Medulla oblongata (tissue), 1 donor: ENCODE results near the gene ZBTB6.

Source experiments
- DNase-seq: peaks from one replicate; pipeline ENCODE4 v3.0.0-alpha.2; 2015; ENCODE audit errors: extremely low spot score

Gene ZBTB6

GRCh38 chr9:122912964-122913673 is at the start of gene ZBTB6:
Gene ZBTB6 (minus strand): TSS chr9:122913323. CDS start chr9:122912072, 1,251 bp downstream.
- DNase-seq: peak; percentile 96

- no peak for DNase-seq
Observed at GRCh38 chr9:122961139-122961538, 48.0 kb upstream of the ZBTB6 start.

GRCh38 chr9:122955961-122956360 is 42.8 kb upstream of the ZBTB6 start:
- no peak for DNase-seq

- no peak for DNase-seq
Observed at GRCh38 chr9:122954253-122954691, 41.1 kb upstream of the ZBTB6 start.

GRCh38 chr9:122951056-122951455 is 37.9 kb upstream of the ZBTB6 start:
- no peak for DNase-seq

- no peak for DNase-seq
Observed at GRCh38 chr9:122950263-122950662, 37.1 kb upstream of the ZBTB6 start.

GRCh38 chr9:122949696-122950095 is 36.6 kb upstream of the ZBTB6 start:
- peak; percentile 44 for DNase-seq

GRCh38 chr9:122948313-122948712 is 35.2 kb upstream of the ZBTB6 start:
- no peak for DNase-seq

GRCh38 chr9:122946461-122947005 is 33.4 kb upstream of the ZBTB6 start:
- no peak for DNase-seq

GRCh38 chr9:122944960-122945888 is 32.1 kb upstream of the ZBTB6 start:
- no peak for DNase-seq

GRCh38 chr9:122941582-122942234 is 28.6 kb upstream of the ZBTB6 start:
- peak; percentile 52 for DNase-seq

GRCh38 chr9:122940749-122941581 is 27.8 kb upstream of the ZBTB6 start, which contains the start of gene RABGAP1:
Gene RABGAP1 (plus strand): TSS chr9:122941020. CDS start chr9:122957060, 16,040 bp downstream.
- peak; percentile 99 for DNase-seq

- DNase-seq: no peak
Observed at GRCh38 chr9:122940454-122940748, 27.3 kb upstream of the ZBTB6 start.

GRCh38 chr9:122939601-122940000 is 26.5 kb upstream of the ZBTB6 start:
- DNase-seq: no peak

GRCh38 chr9:122936883-122937282 is 23.8 kb upstream of the ZBTB6 start:
- DNase-seq: no peak

- no peak for DNase-seq
Observed at GRCh38 chr9:122936464-122936863, 23.3 kb upstream of the ZBTB6 start.

GRCh38 chr9:122931226-122932121 is 18.4 kb upstream of the ZBTB6 start, which contains the start of gene ZBTB26:
Gene ZBTB26 (minus strand): TSS chr9:122931512. CDS start chr9:122919934, 11,578 bp downstream.
- peak; percentile 98 for DNase-seq

GRCh38 chr9:122930541-122931225 is 17.6 kb upstream of the ZBTB6 start:
- no peak for DNase-seq

GRCh38 chr9:122929796-122930354 is 16.8 kb upstream of the ZBTB6 start:
- no peak for DNase-seq
